HepG2 (cell line): ENCODE data around the gene CD96. TPM values are rescaled to one million over a fixed set of nuclear protein-coding genes. Genes with fewer than 3 reads are reported as not detected.

Source experiments
- ATAC-seq: fragments of 200-7000 bp; cut with Tn5 transposase; 3 replicates; pipeline ENCODE4 v1.9.1; 2020; ENCODE audit warnings: mild to moderate bottlenecking, moderate library complexity
- BruUV-seq: library from RNA; stranded (reverse); fragments of 400-500 nt; replicated peaks from 2 replicates; lab custom pipeline; 2021; lab: Mats Ljungman, UMichigan
- CTCF ChIA-PET: fragments of 300-600 bp; formaldehyde crosslinking; extraction: SDS; loops from one replicate; lab custom pipeline; 2021; ENCODE audit warnings: low total read pairs, inconsistent platforms, low intra/inter-chr PET ratio; lab: Yijun Ruan, JAX
- POLR2A ChIA-PET: fragments of 350-600 bp; sonication (Branson Sonifier 250); formaldehyde crosslinking; loops from one replicate; lab custom pipeline; 2020; ENCODE audit warnings: antibody characterized with exemption, inconsistent platforms; lab: Yijun Ruan, JAX
- DNase-seq: peaks from one replicate; pipeline ENCODE4 v3.0.0-alpha.2; 2015; ENCODE audit warnings: low spot score
- FAIRE-seq: peaks from 3 replicates; lab custom pipeline; 2011; peaks lifted over from hg19 to GRCh38; lab: Jason Lieb, UNC
- H2AFZ ChIP-seq: one replicate; pipeline ENCODE4 v1.6.1; 2011; ENCODE audit warnings: low read length, inconsistent platforms
- H3K27ac ChIP-seq: fragments of 300-600 bp; 3 replicates; pipeline ENCODE4 v1.8.0; 2011; ENCODE audit warnings: mixed run types, mild to moderate bottlenecking, mixed read lengths, low read length, inconsistent platforms; ENCODE audit not compliant: insufficient read depth; ENCODE audit errors: extremely low read length
- H3K27me3 ChIP-seq, 2 experiments: fragments of 200-600 bp in 1 of 2; 2 replicates in 1 of 2; 3 replicates in 1 of 2; pipeline versions ENCODE4 v1.6.0 to v1.8.0; 2011; ENCODE audit warnings: low read length in 2 of 2, mild to moderate bottlenecking in 2 of 2, moderate library complexity in 2 of 2, inconsistent platforms in 1 of 2; ENCODE audit not compliant: insufficient read depth in 2 of 2, control insufficient read depth in 1 of 2
- H3K36me3 ChIP-seq, 2 experiments: fragments of 200-600 bp in 1 of 2; replicated peaks in 1 of 2; 2 replicates in 1 of 2; 3 replicates in 1 of 2; pipeline versions ENCODE4 v1.5.1 to v1.8.0; 2011; ENCODE audit warnings: low read length in 2 of 2, inconsistent platforms in 1 of 2; ENCODE audit not compliant: insufficient read depth in 2 of 2, control insufficient read depth in 1 of 2
- H3K4me1 ChIP-seq: 2 replicates; pipeline ENCODE4 v1.5.1; 2012; ENCODE audit warnings: low read length, inconsistent platforms; ENCODE audit not compliant: insufficient read depth
- H3K4me2 ChIP-seq: 2 replicates; pipeline ENCODE4 v1.6.0; 2011; ENCODE audit warnings: low read depth, low read length, inconsistent platforms
- H3K4me3 ChIP-seq, 3 experiments: fragments of 200-600 bp in 1 of 3; sonication (generic), shearing (Covaris generic) in 1 of 3; replicated peaks in 1 of 3; 2 replicates each; pipeline ENCODE4 v1.5.1; 2011 to 2016; ENCODE audit warnings: low read length in 3 of 3, inconsistent platforms in 2 of 3, low read depth in 2 of 3, mild to moderate bottlenecking in 2 of 3, control low read depth in 1 of 3, mixed read lengths in 1 of 3; ENCODE audit not compliant: insufficient read depth in 1 of 3
- H3K79me2 ChIP-seq: one replicate; pipeline ENCODE4 v1.6.1; 2011; ENCODE audit warnings: low read length, inconsistent platforms; ENCODE audit not compliant: insufficient read depth
- H3K9ac ChIP-seq: 2 replicates; pipeline ENCODE4 v1.6.0; 2011; ENCODE audit warnings: mild to moderate bottlenecking, low read depth, low read length, inconsistent platforms; ENCODE audit not compliant: insufficient read depth
- H3K9me3 ChIP-seq: 2 replicates; pipeline ENCODE4 v1.5.1; 2012; ENCODE audit warnings: mild to moderate bottlenecking, low read length
- H4K20me1 ChIP-seq: 2 replicates; pipeline ENCODE4 v1.6.0; 2011; ENCODE audit warnings: inconsistent platforms, mild to moderate bottlenecking, low read length, moderate library complexity; ENCODE audit not compliant: insufficient read depth
- ARNT ChIP-seq: fragments of 450-650 bp; IDR thresholded peaks from 2 replicates; pipeline ENCODE4 v1.6.1; 2017
- MAFF ChIP-seq: IDR thresholded peaks from 2 replicates; pipeline ENCODE4 v1.6.1; 2011; ENCODE audit warnings: low read depth, low read length, improper control_type of control experiment
- PHF5A ChIP-seq: IDR thresholded peaks from one replicate; pipeline ENCODE4 v1.6.1; 2018; ENCODE audit warnings: low read depth, missing genetic modification reagents; ENCODE audit not compliant: unreplicated experiment
- PRMT3 ChIP-seq: sonication (generic); formaldehyde crosslinking; IDR thresholded peaks from 2 replicates; pipeline ENCODE4 v1.8.1; 2022; ENCODE audit warnings: low read depth, mild to moderate bottlenecking, moderate library complexity, missing genetic modification reagents, borderline replicate concordance
- SNRNP70 ChIP-seq: fragments of 200-400 bp; formaldehyde crosslinking; IDR thresholded peaks from 2 replicates; pipeline ENCODE4 v1.6.1; 2017; ENCODE audit warnings: mild to moderate bottlenecking, low read depth, low read length, moderate library complexity
- ZSCAN21 ChIP-seq: sonication (generic); formaldehyde crosslinking; IDR thresholded peaks from 2 replicates; pipeline ENCODE4 v1.8.0; 2022; ENCODE audit warnings: mild to moderate bottlenecking, missing genetic modification reagents, moderate library complexity, borderline replicate concordance
- ZSCAN31 ChIP-seq: sonication (generic); formaldehyde crosslinking; IDR thresholded peaks from 2 replicates; pipeline ENCODE4 v1.5.0; 2020; ENCODE audit warnings: low read depth, mild to moderate bottlenecking, missing genetic modification reagents
- WGBS: methylation state at CpG from one replicate; pipeline ENCODE4 v1.1.6; 2017; ENCODE audit warnings: low lambda C conversion rate; 5-methylcytosine and 5-hydroxymethylcytosine counted together
- in situ Hi-C: cut with HindIII; loops from 2 replicates; pipeline ENCODE4 v1.10.0; 2017; ENCODE audit warnings: low pct_unique_long_range_greater_than_20kb; ENCODE audit not compliant: extremely low pct_ligation_motif_present
- intact Hi-C: fragments of 100-400 bp; cut with micrococcal nuclease; formaldehyde crosslinking; loops from one replicate; pipeline ENCODE4 v1.10.0; 2022; ENCODE audit not compliant: unreplicated experiment
- polyA plus RNA-seq, 8 experiments: library from polyadenylated mRNA; depleted of rRNA in 3 of 8; stranded (reverse) in 7 of 8; unstranded in 1 of 8; fragments of >200 nt; fragmentation: Illumina TruSeq in 4 of 8; extraction: Trizol in 4 of 8; gene quantifications; 2 replicates each; pipeline versions ENCODE4 v1.2.1 to v1.2.3, GENCODE V29; 2011 to 2016; ENCODE audit warnings: low read depth in 4 of 8, missing spikeins in 1 of 8, mixed read lengths in 1 of 8; ENCODE audit not compliant: insufficient read depth in 1 of 8
- total RNA-seq, 5 experiments: library from RNA; depleted of rRNA; stranded (reverse); fragments of >200 nt; fragmentation: Illumina TruSeq; extraction: Trizol; gene quantifications; 2 replicates each; pipeline ENCODE4 v1.2.3, GENCODE V29; 2016; ENCODE audit warnings: low read depth in 1 of 5
- TF ChIP-seq, protein P1 (sequence below): sonication (generic); formaldehyde crosslinking; IDR thresholded peaks from 2 replicates; pipeline ENCODE4 v1.4.0; 2020; ENCODE audit warnings: mild to moderate bottlenecking, missing genetic modification reagents, borderline replicate concordance
- TF ChIP-seq, protein P2 (sequence below): sonication (generic); formaldehyde crosslinking; IDR thresholded peaks from 2 replicates; pipeline ENCODE4 v1.9.0; 2021; ENCODE audit warnings: missing genetic modification reagents, borderline replicate concordance
- TF ChIP-seq, protein P3 (sequence below): sonication (generic); formaldehyde crosslinking; IDR thresholded peaks from 2 replicates; pipeline ENCODE4 v1.8.1; 2023; ENCODE audit warnings: mild to moderate bottlenecking, missing genetic modification reagents, borderline replicate concordance
- TF ChIP-seq, protein P4 (sequence below): sonication (generic); formaldehyde crosslinking; IDR thresholded peaks from 2 replicates; pipeline ENCODE4 v1.5.0; 2020; ENCODE audit warnings: mild to moderate bottlenecking, low read depth, missing genetic modification reagents, borderline replicate concordance

Gene CD96
- total and polyA plus RNA-seq, 2 of the 13 experiments (the other 11 are each of a cell fraction or from before 2014, with no cell fraction given), result not detected

DNA sequence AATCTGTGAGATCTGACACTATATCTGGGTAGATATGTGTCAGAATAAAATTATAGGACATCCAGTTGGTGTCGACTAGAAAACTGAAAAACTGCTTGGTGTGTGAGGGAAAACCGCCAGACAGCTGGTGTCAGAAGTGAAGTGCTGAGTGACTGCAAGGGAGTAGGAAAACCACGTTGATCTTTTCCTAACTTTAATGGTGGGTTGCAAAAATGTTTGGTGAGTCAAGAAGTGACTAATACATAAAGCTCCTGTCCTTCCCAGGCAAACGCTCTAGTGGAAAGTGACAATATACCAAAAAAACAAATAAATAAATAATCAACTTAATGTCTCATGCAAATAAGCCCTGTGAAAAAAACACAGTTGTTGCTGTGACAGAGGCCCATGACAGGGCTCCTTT, 7.3 kb upstream of the CD96 start:
- WGBS, result 1% methylated on average over 4 of the region's 4 CpGs
- no peaks in the 10 kb centered on the region for H3K27me3 ChIP-seq
- peaks cover 13% of the 10 kb centered on the region for H3K4me1 ChIP-seq
- H3K79me2 ChIP-seq, result no peaks in the 10 kb centered on the region
- H3K4me3 ChIP-seq, result no peak overlapping the region
- H3K36me3 ChIP-seq, result no peaks in the 10 kb centered on the region
- intact Hi-C loops, result no loop called here
- ATAC-seq (no peak), DNase-seq (no peak), FAIRE-seq (no peak)
- POLR2A ChIA-PET, result no interaction called here
- no peak overlapping the region for H3K9ac ChIP-seq
- no peak for TF ChIP-seq PRMT3 (CRISPR knock-in tag)
- no peak for TF ChIP-seq ZSCAN21 (CRISPR knock-in tag)
- no peak for TF ChIP-seq ARNT
- TF ChIP-seq PHF5A, result no peak
- no peak for TF ChIP-seq MAFF
- no peak for TF ChIP-seq SNRNP70
- H3K9me3 ChIP-seq, result no peaks in the 10 kb centered on the region
- H3K4me2 ChIP-seq, result no peak overlapping the region
- no peak overlapping the region for H2AFZ ChIP-seq
- no TSS peak for BruUV-seq
- H4K20me1 ChIP-seq, result no peaks in the 10 kb centered on the region
- CTCF ChIA-PET, result no interaction called here
- in situ Hi-C loops, result loop anchor here (25.0 kb wide), 1 partner anchor 497 kb away; no protein-coding TSS in a partner anchor
- H3K27ac ChIP-seq, result no peak overlapping the region

DNA sequence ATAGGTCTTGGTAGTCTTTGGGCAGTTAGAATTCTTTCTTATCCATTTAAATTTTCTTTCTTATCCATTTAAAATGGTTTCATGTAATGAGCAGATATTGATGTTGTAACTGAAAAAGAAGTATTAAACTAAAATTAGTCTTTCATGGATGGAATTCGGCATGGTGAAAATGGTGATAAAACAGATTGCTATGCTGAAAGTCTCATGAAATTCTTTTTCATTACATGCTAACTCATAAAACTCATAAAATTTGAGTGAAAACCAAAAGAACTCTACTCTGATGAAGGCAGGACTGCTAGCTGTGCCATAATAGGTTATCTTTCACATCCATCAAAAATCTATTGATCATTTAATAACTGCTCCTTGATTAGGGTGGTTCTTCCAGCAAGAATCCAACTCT, 3.9 kb upstream of the CD96 start:
- H3K27ac ChIP-seq, result no peak overlapping the region
- no peaks in the 10 kb centered on the region for H3K79me2 ChIP-seq
- peaks cover 14% of the 10 kb centered on the region for H3K4me1 ChIP-seq
- H3K36me3 ChIP-seq, result no peaks in the 10 kb centered on the region
- no peaks in the 10 kb centered on the region for H3K27me3 ChIP-seq
- H3K4me3 ChIP-seq, result no peak overlapping the region
- intact Hi-C loops, result no loop called here
- no peaks in the 10 kb centered on the region for H4K20me1 ChIP-seq
- no peaks in the 10 kb centered on the region for H3K9me3 ChIP-seq
- WGBS, result 27% methylated on average over 1 of the region's 1 CpG
- POLR2A ChIA-PET, result no interaction called here
- no TSS peak for BruUV-seq
- DNase-seq (no peak), FAIRE-seq (no peak), ATAC-seq (no peak)
- CTCF ChIA-PET, result interaction anchor here (1.1 kb wide), 1 partner anchor 1806 kb away, joined by 3 read pairs; no protein-coding TSS in a partner anchor
- H2AFZ ChIP-seq, result no peak overlapping the region
- no peak overlapping the region for H3K9ac ChIP-seq
- in situ Hi-C loops, result loop anchor here (25.0 kb wide), 1 partner anchor 501 kb away; no protein-coding TSS in a partner anchor
- no peak overlapping the region for H3K4me2 ChIP-seq
- TF ChIP-seq, protein P1, sequence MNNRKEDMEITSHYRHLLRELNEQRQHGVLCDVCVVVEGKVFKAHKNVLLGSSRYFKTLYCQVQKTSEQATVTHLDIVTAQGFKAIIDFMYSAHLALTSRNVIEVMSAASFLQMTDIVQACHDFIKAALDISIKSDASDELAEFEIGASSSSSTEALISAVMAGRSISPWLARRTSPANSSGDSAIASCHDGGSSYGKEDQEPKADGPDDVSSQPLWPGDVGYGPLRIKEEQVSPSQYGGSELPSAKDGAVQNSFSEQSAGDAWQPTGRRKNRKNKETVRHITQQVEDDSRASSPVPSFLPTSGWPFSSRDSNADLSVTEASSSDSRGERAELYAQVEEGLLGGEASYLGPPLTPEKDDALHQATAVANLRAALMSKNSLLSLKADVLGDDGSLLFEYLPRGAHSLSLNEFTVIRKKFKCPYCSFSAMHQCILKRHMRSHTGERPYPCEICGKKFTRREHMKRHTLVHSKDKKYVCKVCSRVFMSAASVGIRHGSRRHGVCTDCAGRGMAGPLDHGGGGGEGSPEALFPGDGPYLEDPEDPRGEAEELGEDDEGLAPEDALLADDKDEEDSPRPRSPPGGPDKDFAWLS, result no peak
- TF ChIP-seq, protein P2, sequence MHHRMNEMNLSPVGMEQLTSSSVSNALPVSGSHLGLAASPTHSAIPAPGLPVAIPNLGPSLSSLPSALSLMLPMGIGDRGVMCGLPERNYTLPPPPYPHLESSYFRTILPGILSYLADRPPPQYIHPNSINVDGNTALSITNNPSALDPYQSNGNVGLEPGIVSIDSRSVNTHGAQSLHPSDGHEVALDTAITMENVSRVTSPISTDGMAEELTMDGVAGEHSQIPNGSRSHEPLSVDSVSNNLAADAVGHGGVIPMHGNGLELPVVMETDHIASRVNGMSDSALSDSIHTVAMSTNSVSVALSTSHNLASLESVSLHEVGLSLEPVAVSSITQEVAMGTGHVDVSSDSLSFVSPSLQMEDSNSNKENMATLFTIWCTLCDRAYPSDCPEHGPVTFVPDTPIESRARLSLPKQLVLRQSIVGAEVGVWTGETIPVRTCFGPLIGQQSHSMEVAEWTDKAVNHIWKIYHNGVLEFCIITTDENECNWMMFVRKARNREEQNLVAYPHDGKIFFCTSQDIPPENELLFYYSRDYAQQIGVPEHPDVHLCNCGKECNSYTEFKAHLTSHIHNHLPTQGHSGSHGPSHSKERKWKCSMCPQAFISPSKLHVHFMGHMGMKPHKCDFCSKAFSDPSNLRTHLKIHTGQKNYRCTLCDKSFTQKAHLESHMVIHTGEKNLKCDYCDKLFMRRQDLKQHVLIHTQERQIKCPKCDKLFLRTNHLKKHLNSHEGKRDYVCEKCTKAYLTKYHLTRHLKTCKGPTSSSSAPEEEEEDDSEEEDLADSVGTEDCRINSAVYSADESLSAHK (CRISPR knock-in tag), result no peak
- TF ChIP-seq, protein P3, sequence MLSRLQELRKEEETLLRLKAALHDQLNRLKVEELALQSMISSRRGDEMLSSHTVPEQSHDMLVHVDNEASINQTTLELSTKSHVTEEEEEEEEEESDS (CRISPR knock-in tag), result no peak
- TF ChIP-seq, protein P4, sequence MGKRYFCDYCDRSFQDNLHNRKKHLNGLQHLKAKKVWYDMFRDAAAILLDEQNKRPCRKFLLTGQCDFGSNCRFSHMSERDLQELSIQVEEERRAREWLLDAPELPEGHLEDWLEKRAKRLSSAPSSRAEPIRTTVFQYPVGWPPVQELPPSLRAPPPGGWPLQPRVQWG (CRISPR knock-in tag), result no peak
- no peak for TF ChIP-seq ZSCAN31 (CRISPR knock-in tag)
